ENCODE measurements around the gene TMEM161B. TPM values are rescaled to one million over a fixed set of nuclear protein-coding genes. Genes with fewer than 3 reads are reported as not detected.
"Not testable (repeated sequence)": the region's sequence is repeated elsewhere in the genome, so short reads cannot be mapped to it uniquely, and the experiment has no call there.

The TMEM161B gene
- total RNA-seq, 6 donors from 2014 or later, result 8.5 to 35.5 (median 13.8) TPM

DNA sequence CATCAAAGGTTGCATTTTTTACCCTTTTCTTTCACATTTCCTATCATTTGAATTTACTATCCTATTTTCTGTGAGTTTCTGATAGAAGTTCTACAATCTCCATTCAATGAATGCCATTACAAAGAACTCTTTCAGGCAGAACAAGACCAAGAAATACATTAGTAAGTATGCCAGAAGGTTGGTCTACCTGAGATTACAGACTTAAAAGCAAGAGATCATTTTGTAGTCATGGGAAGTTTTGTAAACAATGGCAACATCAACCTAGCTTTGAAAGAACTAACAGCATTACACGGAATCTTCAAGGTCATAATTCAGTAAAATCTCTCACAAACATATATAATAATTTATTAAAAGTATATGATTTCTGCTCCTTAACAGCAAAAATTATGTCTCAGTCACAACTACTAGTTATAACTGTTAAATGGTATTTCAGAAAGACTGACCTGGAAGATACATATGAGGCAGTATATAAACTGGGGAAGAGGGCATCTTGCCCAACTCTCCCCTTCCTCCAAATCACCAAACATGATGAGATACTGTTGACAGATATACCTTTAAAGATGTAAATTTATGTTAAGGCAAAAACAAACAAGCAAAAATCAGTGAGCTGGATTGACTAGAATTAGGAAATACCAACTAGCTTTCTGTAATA, 23.3 kb downstream of the TMEM161B start:
- Histone ChIP-seq H3K4me3 (no peak overlapping the region), H3K27me3 (no peaks in the 10 kb centered on the region), H3K4me1 (no peaks in the 10 kb centered on the region), H3K27ac (no peak overlapping the region), H3K9me3 (no peaks in the 10 kb centered on the region), H3K36me3 (no peaks in the 10 kb centered on the region)
- WGBS, 2 donors, result 93 to 97% methylated on average over 1 of the region's 1 CpG
- TF ChIP-seq POLR2A (IDR thresholded peaks at IDR 0.05) (no peak), CTCF (IDR thresholded peaks at IDR 0.05) (no peak), POLR2AphosphoS5 (IDR thresholded peaks at IDR 0.05) (no peak), EP300 (IDR thresholded peaks at IDR 0.05) (no peak)
- DNase-seq, result no peak
- ATAC-seq (ENCODE audit: low FRiP score in 2 of 2), result no peak

DNA sequence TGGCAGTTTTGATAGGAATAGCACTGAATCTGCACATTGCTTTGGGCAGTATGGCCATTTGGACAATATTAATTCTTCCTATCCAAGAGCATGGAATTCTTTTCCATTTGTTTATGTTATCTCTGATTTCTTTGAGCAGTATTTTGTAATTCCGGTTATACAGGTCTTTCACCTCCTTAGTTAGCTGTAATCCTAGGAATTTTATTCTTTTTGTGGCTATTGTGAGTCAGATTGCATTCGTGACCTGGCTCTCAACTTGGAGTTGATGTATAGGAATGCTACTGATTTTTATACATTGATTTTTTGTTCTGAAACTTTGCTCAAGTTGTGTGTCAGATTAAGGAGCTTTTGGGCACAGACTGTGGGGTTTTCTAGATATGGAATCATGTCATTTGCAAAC, 24.0 kb downstream of the TMEM161B start:
- TF ChIP-seq EP300 (IDR thresholded peaks at IDR 0.05) (no peak), POLR2A (IDR thresholded peaks at IDR 0.05) (no peak), CTCF (IDR thresholded peaks at IDR 0.05) (no peak), POLR2AphosphoS5 (IDR thresholded peaks at IDR 0.05) (no peak)
- ATAC-seq (ENCODE audit: low FRiP score in 2 of 2) (no peak), DNase-seq (no peak)
- Histone ChIP-seq H3K9me3 (no peaks in the 10 kb centered on the region), H3K4me1 (no peaks in the 10 kb centered on the region), H3K27ac (no peak overlapping the region), H3K27me3 (no peaks in the 10 kb centered on the region), H3K4me3 (no peak overlapping the region), H3K36me3 (peaks cover 0 to 3% (median 0%) of the 10 kb centered on the region in 4 donors)
- WGBS, 2 donors, result 81 to 86% methylated on average over 2 of the region's 2 CpGs

DNA sequence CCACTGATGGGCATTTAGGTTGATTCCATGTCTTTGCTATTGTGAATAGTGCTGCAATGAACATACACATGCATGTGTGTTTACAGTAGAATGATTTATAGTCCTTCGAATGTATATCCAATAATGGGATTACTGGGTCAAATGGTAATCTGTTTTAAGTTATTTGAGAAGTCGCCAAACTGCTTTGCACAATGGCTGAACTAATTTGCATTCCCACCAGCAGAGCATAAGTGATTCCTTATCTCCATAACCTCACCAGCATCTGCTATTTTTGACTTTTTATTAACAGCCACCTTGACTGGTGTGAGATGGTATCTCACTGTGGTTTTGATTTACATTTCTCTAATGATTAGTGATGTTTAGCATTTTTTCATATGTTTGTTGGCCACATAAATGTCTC, 25.2 kb downstream of the TMEM161B start:
- H3K4me3 ChIP-seq; H3K4me1 ChIP-seq; H3K27me3 ChIP-seq; ATAC-seq (ENCODE audit: low FRiP score in 2 of 2); H3K9me3 ChIP-seq; DNase-seq; H3K27ac ChIP-seq; H3K36me3 ChIP-seq: not testable (repeated sequence)
- WGBS, 2 donors, result 92% methylated on average over 2 of the region's 2 CpGs

- peaks cover 0 to 5% (median 1%) of the 10 kb centered on the region in 4 donors for H3K36me3 ChIP-seq
- TF ChIP-seq POLR2A (IDR thresholded peaks at IDR 0.05) (no peak), CTCF (IDR thresholded peaks at IDR 0.05) (no peak), EP300 (IDR thresholded peaks at IDR 0.05) (no peak), POLR2AphosphoS5 (IDR thresholded peaks at IDR 0.05) (no peak)
- no peak overlapping the region for H3K27ac ChIP-seq
- H3K9me3 ChIP-seq, result no peaks in the 10 kb centered on the region
- H3K4me3 ChIP-seq, result no peak overlapping the region
- DNase-seq, result no peak
- H3K4me1 ChIP-seq, result no peaks in the 10 kb centered on the region
- ATAC-seq (ENCODE audit: low FRiP score in 2 of 2), result no peak
- WGBS, 2 donors, result 90 to 95% methylated on average over 4 of the region's 4 CpGs
- H3K27me3 ChIP-seq, result no peaks in the 10 kb centered on the region
Measured at GRCh38 chr5:88238732-88239131, 29.9 kb downstream of the TMEM161B start.

DNA sequence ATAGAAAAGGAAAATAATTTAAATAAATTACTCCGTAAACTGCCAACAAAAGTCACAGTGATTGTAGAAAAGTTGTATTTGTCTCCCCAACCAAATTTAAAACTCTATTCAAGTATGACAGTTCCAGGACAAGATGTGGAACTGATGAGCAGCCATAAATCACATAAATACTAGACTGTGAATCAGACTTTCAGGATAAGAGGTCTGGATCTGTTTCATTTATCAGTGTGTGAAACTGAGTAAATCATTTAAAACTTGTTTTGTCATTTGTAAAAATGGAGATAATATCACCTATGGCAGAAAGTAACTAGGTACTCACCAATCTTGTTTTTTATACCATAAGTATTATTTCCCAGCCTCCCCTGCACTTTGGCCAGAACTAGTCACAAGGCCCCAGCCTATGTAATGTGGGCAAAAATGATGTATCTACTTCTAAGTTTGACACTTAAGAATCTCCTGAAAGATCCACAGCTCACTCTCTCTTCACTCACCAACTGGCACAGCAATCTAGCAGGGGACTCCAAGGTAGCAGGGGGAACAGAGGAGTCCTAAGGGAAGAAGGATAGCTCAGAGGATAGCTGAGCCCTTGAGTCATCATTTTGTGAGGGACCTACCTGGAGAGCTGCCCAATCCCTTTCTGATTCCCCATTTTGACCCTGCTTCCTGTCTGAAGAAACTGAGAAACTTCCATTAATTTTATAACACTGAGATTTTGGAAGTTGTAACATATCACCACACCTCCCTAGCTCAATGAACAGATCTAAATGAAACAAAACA, 31.6 kb downstream of the TMEM161B start:
- Histone ChIP-seq H3K27me3 (no peaks in the 10 kb centered on the region), H3K27ac (no peak overlapping the region), H3K36me3 (peaks cover 0 to 5% (median 1%) of the 10 kb centered on the region in 4 donors), H3K4me1 (no peaks in the 10 kb centered on the region), H3K4me3 (no peak overlapping the region), H3K9me3 (no peaks in the 10 kb centered on the region)
- ATAC-seq (ENCODE audit: low FRiP score in 2 of 2) (no peak), DNase-seq (no peak)
- WGBS, 2 donors, result 97 to 98% methylated on average over 1 of the region's 1 CpG
- TF ChIP-seq POLR2A (IDR thresholded peaks at IDR 0.05) (no peak), EP300 (IDR thresholded peaks at IDR 0.05) (no peak), CTCF (IDR thresholded peaks at IDR 0.05) (no peak), POLR2AphosphoS5 (IDR thresholded peaks at IDR 0.05) (no peak)

Data from upper lobe of left lung (tissue), 6 donors.